ENCODE results near the gene CAPN10. TPM values are rescaled to one million over a fixed set of nuclear protein-coding genes. Genes with fewer than 3 reads are reported as not detected.

CAPN10 gene
- polyA plus RNA-seq, 2 of the 4 experiments (the other 2 are of a cell fraction), result 8.4 to 15.8 TPM

GRCh38 chr2:240646900-240647502 is 60.5 kb downstream of the CAPN10 start (continued):
- TF ChIP-seq SREBF2 (IDR thresholded peaks at IDR 0.05) (no peak), RNF2 (IDR thresholded peaks at IDR 0.05; ENCODE audit: borderline replicate concordance, low read depth) (no peak), CHD2 (IDR thresholded peaks at IDR 0.05; ENCODE audit: low read length, partially characterized antibody) (no peak)

GRCh38 chr2:240647503-240648154 is 61.1 kb downstream of the CAPN10 start:
- TF ChIP-seq ZFP36 (IDR thresholded peaks at IDR 0.05; ENCODE audit: borderline replicate concordance, partially characterized antibody) (no peak), JUN (IDR thresholded peaks at IDR 0.05) (no peak), ESRRA (IDR thresholded peaks at IDR 0.05; ENCODE audit: borderline replicate concordance, low read length) (no peak), ATOH8 (CRISPR knock-in tag; IDR thresholded peaks at IDR 0.05; ENCODE audit: low read depth) (no peak), ZSCAN20 (CRISPR knock-in tag; IDR thresholded peaks at IDR 0.05) (no peak), HEYL (CRISPR knock-in tag; IDR thresholded peaks at IDR 0.05) (no peak), MAZ (IDR thresholded peaks at IDR 0.05; ENCODE audit: borderline replicate concordance, low read depth, low read length) (no peak), CTCF (IDR thresholded peaks at IDR 0.05) (no peak)
- POLR2A ChIA-PET, result no interaction called here
- Histone ChIP-seq H3K9me3 (no peaks in the 10 kb centered on the region), H3K27ac (no peak overlapping the region), H3K4me3 (no peak overlapping the region), H3K4me2 (no peak overlapping the region), H3K4me1 (no peaks in the 10 kb centered on the region)
- FAIRE-seq (no peak), DNase-seq (ENCODE audit: low read depth in 1 of 2, low spot score in 1 of 2) (no peak), ATAC-seq (no peak)
- WGBS (ENCODE audit: missing lambda C conversion rate), result 64% methylated on average over 19 of the region's 22 CpGs
- CTCF ChIA-PET, result interaction anchor here (0.7 kb wide), 1 partner anchor 488 kb away, joined by 3 read pairs; no protein-coding TSS in a partner anchor

- TF ChIP-seq RNF2 (IDR thresholded peaks at IDR 0.05; ENCODE audit: borderline replicate concordance, low read depth), result no peak
- TF ChIP-seq HMGXB4 (CRISPR knock-in tag; IDR thresholded peaks at IDR 0.05; ENCODE audit: borderline replicate concordance), result no peak
- TF ChIP-seq HEYL (CRISPR knock-in tag; IDR thresholded peaks at IDR 0.05), result no peak
- no peak for TF ChIP-seq PBX3 (IDR thresholded peaks at IDR 0.05)
- TF ChIP-seq HOXB13 (CRISPR knock-in tag; IDR thresholded peaks at IDR 0.05; ENCODE audit: low read depth), result no peak
- 46% methylated on average over 2 of the region's 6 CpGs for WGBS (ENCODE audit: missing lambda C conversion rate)
Observed at GRCh38 chr2:240648155-240648649, 61.7 kb downstream of the CAPN10 start.

More at GRCh38 chr2:240648155-240648649, 61.7 kb downstream of the CAPN10 start:
- no peak overlapping the region for H3K4me3 ChIP-seq
- ChIA-PET POLR2A (no interaction called here), CTCF (interaction anchor here (1.3 kb wide), 1 partner anchor 7 kb away, joined by 4 read pairs; no protein-coding TSS in a partner anchor)
- FAIRE-seq (no peak), ATAC-seq (no peak), DNase-seq (ENCODE audit: low read depth in 1 of 2, low spot score in 1 of 2) (no peak)
- H3K9me3 ChIP-seq, result no peaks in the 10 kb centered on the region
- no peak overlapping the region for H3K4me2 ChIP-seq
- H3K27ac ChIP-seq, result no peak overlapping the region
- H3K4me1 ChIP-seq, result no peaks in the 10 kb centered on the region

Other genes with a start within 250 kb of the CAPN10 start
- gene GPC1, start 151.1 kb upstream of the CAPN10 start, polyA plus RNA-seq (2011; rRNA removed), result 19.8 and 22.7 TPM in 2 replicates
- gene GPC1, start 151.1 kb upstream of the CAPN10 start, polyA plus RNA-seq (2017; fragmentation: RNase III; extraction: RNeasy Plus Mini Kit Qiagen cat#74134 plus additional on column Dnase treatment), result 93.5 to 107 TPM (median 97.7 TPM) in 3 replicates
- 16.5 and 18.9 TPM in 2 replicates for gene ANKMY1, start 28.7 kb upstream of the CAPN10 start, polyA plus RNA-seq (2011; rRNA removed)
- 10.6 to 13.4 TPM (median 12.0 TPM) in 3 replicates for gene ANKMY1, start 28.7 kb upstream of the CAPN10 start, polyA plus RNA-seq (2017; fragmentation: RNase III; extraction: RNeasy Plus Mini Kit Qiagen cat#74134 plus additional on column Dnase treatment)
- 11.8 and 14.3 TPM in 2 replicates for gene DUSP28, start 26.4 kb upstream of the CAPN10 start, polyA plus RNA-seq (2011; rRNA removed)
- 5.2 to 5.8 TPM (median 5.6 TPM) in 3 replicates for gene DUSP28, start 26.4 kb upstream of the CAPN10 start, polyA plus RNA-seq (2017; fragmentation: RNase III; extraction: RNeasy Plus Mini Kit Qiagen cat#74134 plus additional on column Dnase treatment)
- 9.2 and 20.0 TPM in 2 replicates for gene RNPEPL1, start 18.2 kb upstream of the CAPN10 start, polyA plus RNA-seq (2011; rRNA removed)
- gene RNPEPL1, start 18.2 kb upstream of the CAPN10 start, polyA plus RNA-seq (2017; fragmentation: RNase III; extraction: RNeasy Plus Mini Kit Qiagen cat#74134 plus additional on column Dnase treatment), result 23.7 to 26.4 TPM (median 26.3 TPM) in 3 replicates
- 0.65 and 1.3 TPM in 2 replicates for gene GPR35, start 38.7 kb downstream of the CAPN10 start, polyA plus RNA-seq (2011; rRNA removed)
- 0.79 to 1.0 TPM (median 0.90 TPM) in 3 replicates for gene GPR35, start 38.7 kb downstream of the CAPN10 start, polyA plus RNA-seq (2017; fragmentation: RNase III; extraction: RNeasy Plus Mini Kit Qiagen cat#74134 plus additional on column Dnase treatment)
- gene AQP12B, start 96.2 kb downstream of the CAPN10 start, polyA plus RNA-seq (2011; rRNA removed), result not detected in 2 replicates
- gene AQP12B, start 96.2 kb downstream of the CAPN10 start, polyA plus RNA-seq (2017; fragmentation: RNase III; extraction: RNeasy Plus Mini Kit Qiagen cat#74134 plus additional on column Dnase treatment), result not detected in 3 replicates
- not detected in 2 replicates for gene AQP12A, start 105.1 kb downstream of the CAPN10 start, polyA plus RNA-seq (2011; rRNA removed)
- not detected in 3 replicates for gene AQP12A, start 105.1 kb downstream of the CAPN10 start, polyA plus RNA-seq (2017; fragmentation: RNase III; extraction: RNeasy Plus Mini Kit Qiagen cat#74134 plus additional on column Dnase treatment)
- gene KIF1A, start 233.5 kb downstream of the CAPN10 start, polyA plus RNA-seq (2011; rRNA removed), result 0.28 and 0.50 TPM in 2 replicates
- gene KIF1A, start 233.5 kb downstream of the CAPN10 start, polyA plus RNA-seq (2017; fragmentation: RNase III; extraction: RNeasy Plus Mini Kit Qiagen cat#74134 plus additional on column Dnase treatment), result 0.26 to 0.35 TPM (median 0.28 TPM) in 3 replicates